GM06990 (cell line): Measurements from ENCODE around the gene GPR87.

Experiments used
- DNase-seq: peaks from one replicate; pipeline ENCODE4 v3.0.0-alpha.2; 2011; ENCODE audit not compliant: insufficient read length; ENCODE audit errors: extremely low read depth
- H3K27me3 ChIP-seq: replicated peaks from 2 replicates; pipeline ENCODE4 v1.6.0; 2011; ENCODE audit warnings: low read length; ENCODE audit not compliant: control insufficient read depth, insufficient read depth
- H3K36me3 ChIP-seq: 2 replicates; pipeline ENCODE4 v1.5.1; 2011; ENCODE audit warnings: low read length; ENCODE audit not compliant: control insufficient read depth, insufficient read depth
- H3K4me3 ChIP-seq: replicated peaks from 2 replicates; pipeline ENCODE4 v1.5.1; 2011; ENCODE audit warnings: low read depth, mild to moderate bottlenecking, control low read depth, low read length
- TF ChIP-seq, protein P1 (sequence below): IDR thresholded peaks from 2 replicates; pipeline ENCODE4 v1.5.1; 2011; ENCODE audit warnings: low read length, control low read depth, mild to moderate bottlenecking, inconsistent platforms; ENCODE audit not compliant: insufficient read depth, poor library complexity, severe bottlenecking

GPR87 gene

DNA sequence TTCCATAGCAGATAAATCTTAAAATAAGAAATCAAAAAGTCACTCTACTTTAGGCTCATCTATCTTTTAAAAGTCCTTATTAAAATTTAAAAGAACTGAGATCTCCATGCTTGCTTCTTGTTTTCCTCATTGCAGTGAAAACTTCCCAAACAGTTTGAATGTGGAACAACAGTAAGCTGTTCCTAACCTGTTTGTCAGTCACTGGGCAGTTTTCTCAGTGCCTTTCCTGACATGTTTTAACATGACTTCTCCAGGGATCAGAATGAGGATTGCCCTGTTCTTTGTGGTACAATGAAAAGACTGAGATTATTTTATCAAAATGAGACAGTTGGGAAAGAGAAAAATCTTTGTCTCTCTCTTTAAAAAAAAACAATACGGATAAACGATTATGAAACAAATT, 774 bp downstream of the GPR87 start:
- H3K27me3 ChIP-seq: no peaks in the 10 kb centered on the region; the same call in 1 of the 2 replicates

DNA sequence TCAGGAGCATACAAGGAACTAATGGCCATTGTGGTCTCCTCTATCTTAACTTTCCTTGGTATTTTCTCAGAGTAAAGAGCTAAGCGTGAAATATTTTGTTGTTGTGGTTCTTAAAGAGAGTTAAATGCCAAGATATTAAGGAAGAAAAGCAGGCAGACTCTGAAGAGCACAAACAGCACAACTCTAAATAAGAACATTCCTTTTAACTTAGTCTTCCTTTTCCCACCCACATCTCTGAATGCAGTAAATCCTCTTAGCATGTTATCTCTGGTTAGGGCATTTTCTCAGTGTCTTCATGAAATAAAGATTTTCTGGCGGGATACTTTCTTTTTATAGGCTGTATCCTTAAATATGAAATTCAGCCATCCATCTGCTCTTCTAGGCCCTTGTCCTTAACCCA, 1.5 kb downstream of the GPR87 start:
- no peak overlapping the region for H3K4me3 ChIP-seq
- H3K36me3 ChIP-seq: no peaks in the 10 kb centered on the region
- DNase-seq: no peak
- no peaks in the 10 kb centered on the region; the same call in 1 of the 2 replicates for H3K27me3 ChIP-seq
- TF ChIP-seq, protein P1, sequence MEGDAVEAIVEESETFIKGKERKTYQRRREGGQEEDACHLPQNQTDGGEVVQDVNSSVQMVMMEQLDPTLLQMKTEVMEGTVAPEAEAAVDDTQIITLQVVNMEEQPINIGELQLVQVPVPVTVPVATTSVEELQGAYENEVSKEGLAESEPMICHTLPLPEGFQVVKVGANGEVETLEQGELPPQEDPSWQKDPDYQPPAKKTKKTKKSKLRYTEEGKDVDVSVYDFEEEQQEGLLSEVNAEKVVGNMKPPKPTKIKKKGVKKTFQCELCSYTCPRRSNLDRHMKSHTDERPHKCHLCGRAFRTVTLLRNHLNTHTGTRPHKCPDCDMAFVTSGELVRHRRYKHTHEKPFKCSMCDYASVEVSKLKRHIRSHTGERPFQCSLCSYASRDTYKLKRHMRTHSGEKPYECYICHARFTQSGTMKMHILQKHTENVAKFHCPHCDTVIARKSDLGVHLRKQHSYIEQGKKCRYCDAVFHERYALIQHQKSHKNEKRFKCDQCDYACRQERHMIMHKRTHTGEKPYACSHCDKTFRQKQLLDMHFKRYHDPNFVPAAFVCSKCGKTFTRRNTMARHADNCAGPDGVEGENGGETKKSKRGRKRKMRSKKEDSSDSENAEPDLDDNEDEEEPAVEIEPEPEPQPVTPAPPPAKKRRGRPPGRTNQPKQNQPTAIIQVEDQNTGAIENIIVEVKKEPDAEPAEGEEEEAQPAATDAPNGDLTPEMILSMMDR: no peak

More for the DNA sequence above, 774 bp downstream of the GPR87 start:
- DNase-seq: no peak
- Histone ChIP-seq H3K4me3 (no peak overlapping the region), H3K36me3 (no peaks in the 10 kb centered on the region)
- TF ChIP-seq, protein P1: no peak

DNA sequence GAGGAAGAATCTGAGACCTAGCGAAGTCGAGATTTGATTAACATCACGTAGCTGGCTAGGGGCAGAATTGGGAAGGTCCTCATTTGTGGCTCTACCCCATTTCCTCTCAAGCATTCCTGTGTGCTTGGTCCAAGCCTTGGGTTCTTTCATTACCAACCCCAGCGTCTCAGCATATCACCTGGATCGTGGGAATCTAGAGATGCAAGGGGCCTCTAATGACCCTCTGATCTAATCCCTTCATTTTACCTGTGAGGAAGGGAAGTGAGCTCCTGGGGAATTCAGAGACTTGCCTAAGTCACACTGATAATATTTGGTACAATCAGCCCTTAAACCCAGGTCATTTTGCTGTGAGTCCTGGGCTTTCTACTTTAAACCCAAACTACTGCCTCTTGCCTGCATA, 2.0 kb downstream of the GPR87 start:
- H3K27me3 ChIP-seq: no peaks in the 10 kb centered on the region; the same call in 1 of the 2 replicates
- no peaks in the 10 kb centered on the region for H3K36me3 ChIP-seq
- no peak for DNase-seq
- no peak overlapping the region for H3K4me3 ChIP-seq
- TF ChIP-seq, protein P1: no peak

DNA sequence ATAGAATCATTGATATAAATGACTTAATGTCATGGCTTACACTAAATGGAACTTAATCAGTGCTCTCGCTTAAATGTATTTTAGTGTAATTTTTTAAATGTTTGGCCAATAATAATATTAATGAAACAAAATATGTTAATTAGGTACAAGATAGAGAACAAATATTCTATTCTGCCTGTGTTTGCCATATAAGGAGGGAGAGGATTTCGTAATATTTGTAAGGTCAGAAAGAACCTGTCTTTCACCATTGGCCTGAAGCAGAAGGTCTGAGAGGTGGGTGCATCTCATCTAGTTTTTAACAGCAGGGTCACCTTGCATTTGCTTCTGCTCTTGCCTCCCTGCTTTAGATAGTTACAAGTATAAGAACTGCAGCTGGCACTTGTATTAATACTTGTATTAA, 2.5 kb downstream of the GPR87 start:
- DNase-seq: no peak
- TF ChIP-seq, protein P1: no peak
- Histone ChIP-seq H3K36me3 (no peaks in the 10 kb centered on the region), H3K4me3 (no peak overlapping the region), H3K27me3 (no peaks in the 10 kb centered on the region; the same call in 1 of the 2 replicates)

DNA sequence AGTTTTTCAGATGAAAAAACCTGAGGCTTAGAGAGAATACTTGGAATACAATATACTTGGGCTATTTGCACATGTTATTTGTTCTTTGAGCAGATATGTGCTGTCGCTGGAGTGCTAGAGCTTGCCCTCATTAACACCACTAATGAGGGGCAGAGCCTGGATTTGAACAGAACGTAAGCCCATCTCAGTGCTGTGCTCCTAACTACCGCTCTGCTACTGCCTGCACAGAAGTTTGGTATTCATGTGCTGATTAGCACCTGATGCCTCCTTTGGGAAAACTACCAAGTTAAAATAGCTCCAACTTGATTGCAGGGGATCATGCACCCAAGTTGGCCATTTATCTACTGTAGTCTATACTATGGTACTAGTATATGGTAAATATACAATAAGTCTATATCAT, 3.6 kb downstream of the GPR87 start:
- Histone ChIP-seq H3K36me3 (no peaks in the 10 kb centered on the region), H3K4me3 (no peak overlapping the region), H3K27me3 (no peaks in the 10 kb centered on the region; the same call in 1 of the 2 replicates)
- TF ChIP-seq, protein P1: no peak
- no peak for DNase-seq

DNA sequence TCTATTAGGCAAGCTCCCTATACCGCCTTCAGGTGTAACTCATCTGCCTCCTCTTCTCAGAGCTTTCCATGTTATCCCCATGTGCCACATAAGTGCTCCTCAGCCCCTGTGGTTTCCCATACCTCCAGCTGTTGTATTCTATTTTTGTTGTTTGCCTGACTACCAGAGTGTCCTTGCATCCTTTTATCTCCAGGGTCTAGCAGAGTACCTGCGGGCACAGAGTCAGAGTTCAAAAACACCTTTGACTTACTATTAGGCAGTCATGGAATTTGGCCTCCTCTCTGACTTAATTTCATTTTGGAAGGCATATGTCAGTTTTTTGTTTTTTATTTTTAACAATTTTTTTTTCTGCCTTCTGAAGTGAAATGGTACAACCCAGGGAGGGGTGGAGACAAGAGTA, 7.1 kb downstream of the GPR87 start:
- Histone ChIP-seq H3K4me3 (no peak overlapping the region), H3K36me3 (no peaks in the 10 kb centered on the region), H3K27me3 (no peaks in the 10 kb centered on the region; the same call in 1 of the 2 replicates)
- DNase-seq: no peak
- TF ChIP-seq, protein P1: no peak
